GM21786 (cell line): Measurements from ENCODE around the gene CARD6.
"Not testable (repeated sequence)": the region's sequence is repeated elsewhere in the genome, so short reads cannot be mapped to it uniquely, and the experiment has no call there.

ENCODE experiments used
- ATAC-seq: cut with Tn5 transposase; IDR thresholded peaks from one replicate; pipeline ENCODE4 v1.9.1; 2021; ENCODE audit not compliant: unreplicated experiment

The CARD6 gene

GRCh38 chr5:40873286-40873880, 32.2 kb downstream of the CARD6 start:
- no peak for ATAC-seq

DNA sequence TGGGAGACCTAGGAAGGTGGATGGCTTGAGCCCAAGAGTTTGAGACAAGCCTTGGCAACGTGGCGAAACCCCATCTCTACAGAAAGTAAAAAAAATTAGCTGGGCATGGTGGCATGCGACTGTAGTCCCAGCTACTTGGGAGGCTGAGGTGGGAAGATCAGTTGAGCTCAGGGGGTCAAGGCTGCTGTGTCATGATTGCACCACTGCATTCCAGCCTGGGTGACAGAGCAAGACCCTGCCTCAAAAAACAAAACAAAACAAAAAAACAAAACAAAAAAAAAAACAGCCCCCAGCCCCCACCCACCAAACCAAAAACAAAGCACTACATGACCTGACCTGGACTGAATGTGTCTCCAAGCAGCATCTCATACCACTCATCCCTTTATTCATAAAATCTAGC, 34.8 kb downstream of the CARD6 start:
- no peak for ATAC-seq

GRCh38 chr5:40877371-40877988, 36.3 kb downstream of the CARD6 start:
- no peak for ATAC-seq

GRCh38 chr5:40879163-40879942, 38.2 kb downstream of the CARD6 start:
- no peak for ATAC-seq

GRCh38 chr5:40882291-40882690, 41.1 kb downstream of the CARD6 start:
- no peak for ATAC-seq

GRCh38 chr5:40883051-40883450, 41.9 kb downstream of the CARD6 start:
- not testable (repeated sequence) for ATAC-seq

DNA sequence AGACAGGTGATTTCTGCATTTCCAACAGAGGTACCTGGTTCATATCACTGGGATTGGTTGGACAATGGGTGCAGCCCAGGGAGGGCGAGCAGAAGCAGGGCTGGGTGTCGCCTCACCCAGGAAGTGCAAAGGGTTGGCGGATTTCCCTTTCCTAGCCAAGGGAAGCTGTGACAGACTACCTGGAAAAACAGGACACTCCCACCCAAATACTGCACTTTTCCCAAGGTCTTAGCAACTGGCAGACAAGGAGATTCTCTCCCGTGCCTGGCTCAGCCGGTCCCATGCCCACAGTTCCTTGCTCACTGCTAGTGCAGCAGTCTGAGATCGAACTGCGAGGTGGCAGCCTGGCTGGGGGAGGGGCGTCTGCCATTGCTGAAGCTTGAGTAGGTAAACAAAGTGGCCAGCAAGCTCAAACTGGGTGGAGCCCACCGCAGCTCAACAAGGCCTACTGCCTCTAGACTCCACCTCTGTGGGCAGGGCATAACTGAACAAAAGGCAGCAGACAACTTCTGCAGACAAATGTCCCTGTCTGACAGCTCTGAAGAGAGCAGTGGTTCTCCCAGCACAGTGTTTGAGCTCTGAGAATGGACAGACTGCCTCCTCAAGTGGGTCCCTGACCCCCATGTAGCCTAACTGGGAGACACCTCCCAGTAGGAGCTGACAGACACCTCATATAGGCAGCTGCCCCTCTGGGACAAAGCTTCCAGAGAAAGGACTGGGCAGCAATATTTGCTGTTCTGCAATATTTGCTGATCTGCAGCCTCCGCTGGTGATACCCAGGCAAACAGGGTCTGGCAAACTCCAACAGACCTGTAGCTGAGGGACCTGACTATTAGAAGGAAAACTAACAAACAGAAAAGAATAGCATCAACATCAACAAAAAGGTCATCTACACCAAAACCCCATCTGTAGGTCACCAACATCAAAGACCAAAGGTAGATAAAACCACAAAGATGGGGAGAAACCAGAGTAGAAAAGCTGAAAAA, 54.6 kb downstream of the CARD6 start:
- ATAC-seq: not testable (repeated sequence)

DNA sequence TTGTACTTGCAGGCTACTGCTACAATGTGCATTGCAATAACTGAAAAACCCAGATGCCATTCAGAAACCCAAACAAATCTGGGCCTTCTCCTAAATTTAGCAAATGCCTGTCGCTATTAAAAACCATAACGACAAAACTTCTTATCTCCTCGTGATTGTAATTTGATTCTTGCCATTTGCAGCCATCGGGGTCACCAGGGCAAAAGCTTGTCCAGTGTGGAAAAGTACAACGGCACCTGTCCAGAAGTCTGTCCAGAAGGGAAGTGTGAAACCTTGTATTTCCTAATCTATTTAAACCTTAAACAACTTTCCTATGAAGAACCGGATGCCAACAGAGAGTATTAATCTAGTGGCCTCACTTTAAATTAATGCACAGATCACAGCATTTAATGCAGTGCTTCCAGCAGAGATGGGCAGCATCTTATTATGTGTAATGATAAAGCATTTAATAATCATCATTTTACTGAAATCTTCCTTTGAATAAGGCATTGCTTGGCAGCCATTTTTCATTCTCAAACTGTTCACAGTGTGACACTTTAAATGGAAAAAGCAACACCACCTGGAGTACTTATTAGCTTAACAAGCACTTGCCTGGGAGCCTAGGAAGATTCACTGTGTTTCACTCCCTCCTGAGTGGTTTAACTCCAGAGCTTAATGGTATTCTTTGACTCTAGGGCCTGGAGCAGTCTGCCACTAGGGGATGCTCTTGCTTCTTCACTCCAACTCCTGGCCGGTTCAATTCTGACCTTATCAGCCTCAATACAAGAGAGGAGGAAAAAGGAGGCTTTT, 63.2 kb downstream of the CARD6 start:
- ATAC-seq: peak; percentile 77

- ATAC-seq: no peak
These were observed 63.8 kb downstream of the CARD6 start for GRCh38 chr5:40904994-40905306.

DNA sequence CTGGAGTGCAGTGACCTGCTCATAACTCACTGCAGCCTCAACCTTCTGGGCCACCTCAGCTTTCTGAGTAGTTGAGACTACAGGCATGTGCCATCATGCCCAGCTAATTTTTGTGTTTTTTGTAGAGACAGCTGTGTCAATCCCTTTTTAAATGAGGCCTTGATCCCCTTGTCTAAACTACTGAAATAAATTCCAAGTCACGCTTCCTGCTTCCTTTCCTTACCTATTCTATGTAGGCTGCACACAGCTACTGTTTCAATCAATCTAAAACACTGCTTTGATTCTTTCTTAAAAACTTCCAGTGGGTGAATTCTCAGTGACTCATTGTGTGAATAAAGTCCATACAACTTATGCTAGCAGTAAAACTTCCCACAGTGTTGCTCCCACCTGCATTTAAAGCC, 65.2 kb downstream of the CARD6 start:
- no peak for ATAC-seq

DNA sequence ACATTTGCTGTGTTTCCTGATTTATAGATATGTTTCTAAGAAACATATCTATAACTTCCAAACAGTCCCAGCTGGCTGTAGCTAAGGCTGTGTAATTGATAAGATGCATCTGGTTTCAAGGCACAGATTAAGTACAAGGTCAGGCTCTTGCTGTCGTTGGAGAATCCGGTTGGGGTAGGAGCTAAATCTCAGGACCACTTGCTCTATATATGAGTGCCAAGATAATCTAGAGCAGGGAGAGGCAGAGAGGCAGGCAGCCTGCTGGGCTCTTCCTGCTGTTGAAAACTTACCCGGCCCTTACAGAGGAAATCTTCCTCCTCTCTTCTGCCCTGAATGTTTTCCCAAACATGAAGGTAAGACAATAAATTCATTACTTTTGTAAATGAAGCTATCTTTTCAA, 68.1 kb downstream of the CARD6 start, which contains the start of gene C7:
Gene C7 (plus strand): TSS at position 234 of the 400 bp plus-strand sequence. CDS start 114 bp downstream, at position 348.
- no peak for ATAC-seq

DNA sequence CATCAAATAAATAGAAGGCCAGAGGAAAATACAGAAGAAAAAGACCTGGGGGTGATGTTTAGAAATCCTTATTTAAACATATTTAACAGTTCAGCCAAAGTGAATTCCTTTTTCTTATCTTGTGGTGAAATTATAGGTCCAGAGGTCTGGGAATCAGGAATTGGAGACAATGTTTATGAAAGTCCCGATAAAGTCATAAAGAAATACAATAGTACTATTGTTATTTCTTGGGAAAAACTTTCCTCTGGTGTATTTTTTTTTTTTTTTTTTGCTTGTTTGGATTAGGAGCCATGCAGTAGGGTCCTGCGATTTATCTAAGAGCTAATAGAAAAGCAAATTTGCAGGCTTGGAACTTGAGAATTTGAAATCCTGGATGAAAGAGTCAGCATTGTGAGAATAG, 68.6 kb downstream of the CARD6 start:
- ATAC-seq: no peak
